ENCODE measurements around the gene NCOR1.
"Not testable (repeated sequence)": the region's sequence is repeated elsewhere in the genome, so short reads cannot be mapped to it uniquely, and the experiment has no call there.

Gene NCOR1

GRCh38 chr17:16145319-16145890, 69.9 kb downstream of the NCOR1 start:
- not testable (repeated sequence) for DNase-seq

GRCh38 chr17:16141685-16142084, 73.6 kb downstream of the NCOR1 start:
- no peak for DNase-seq

- DNase-seq: no peak
These were observed 74.5 kb downstream of the NCOR1 start for GRCh38 chr17:16140854-16141253.

- DNase-seq: no peak
These were observed 79.9 kb downstream of the NCOR1 start for GRCh38 chr17:16135461-16135860.

- no peak for DNase-seq
These were observed 83.7 kb downstream of the NCOR1 start for GRCh38 chr17:16131593-16131992.

- DNase-seq: no peak
These were observed 85.7 kb downstream of the NCOR1 start for GRCh38 chr17:16129441-16130205.

- no peak for DNase-seq
These were observed 91.8 kb downstream of the NCOR1 start for GRCh38 chr17:16123531-16123930.

GRCh38 chr17:16122697-16123434, 92.5 kb downstream of the NCOR1 start:
- DNase-seq: no peak

- no peak for DNase-seq
These were observed 93.4 kb downstream of the NCOR1 start for GRCh38 chr17:16121915-16122314.

- DNase-seq: no peak
These were observed 94.4 kb downstream of the NCOR1 start for GRCh38 chr17:16120937-16121336.

- DNase-seq: no peak
These were observed 98.2 kb downstream of the NCOR1 start for GRCh38 chr17:16117149-16117548.

- not testable (repeated sequence) for DNase-seq
These were observed 100.1 kb downstream of the NCOR1 start for GRCh38 chr17:16115077-16115698.

GRCh38 chr17:16108871-16109270, 106.5 kb downstream of the NCOR1 start:
- peak; percentile 24 for DNase-seq

GRCh38 chr17:16108386-16108785, 106.9 kb downstream of the NCOR1 start:
- DNase-seq: no peak

- no peak for DNase-seq
These were observed 108.1 kb downstream of the NCOR1 start for GRCh38 chr17:16107165-16107770.

- peak; percentile 67 for DNase-seq
These were observed 109.0 kb downstream of the NCOR1 start for GRCh38 chr17:16106161-16106891.

GRCh38 chr17:16104189-16104588, 111.1 kb downstream of the NCOR1 start:
- DNase-seq: no peak

- DNase-seq: no peak
These were observed 113.9 kb downstream of the NCOR1 start for GRCh38 chr17:16101440-16101839.

- DNase-seq: peak; percentile 51
These were observed 114.5 kb downstream of the NCOR1 start for GRCh38 chr17:16100737-16101400.

- DNase-seq: no peak
These were observed 123.6 kb downstream of the NCOR1 start for GRCh38 chr17:16091773-16092172.

GRCh38 chr17:16086957-16087356, 128.4 kb downstream of the NCOR1 start:
- DNase-seq: no peak
